ENCODE data around the gene PRDX5. TPM values are rescaled to one million over a fixed set of nuclear protein-coding genes. Genes with fewer than 3 reads are reported as not detected.
"Not testable (repeated sequence)": the region's sequence is repeated elsewhere in the genome, so short reads cannot be mapped to it uniquely, and the experiment has no call there.

Gene PRDX5
- total RNA-seq, 1 experiment from 2014 or later = 206 TPM

- DNase-seq (ENCODE audit: low spot score) = peak; percentile 45
These were observed 12.0 kb upstream of the PRDX5 start for GRCh38 chr11:64305691-64306562.

GRCh38 chr11:64306563-64306875 lies 11.4 kb upstream of the PRDX5 start:
- DNase-seq (ENCODE audit: low spot score) = no peak

GRCh38 chr11:64306876-64307622 lies 10.9 kb upstream of the PRDX5 start:
- DNase-seq (ENCODE audit: low spot score) = no peak

- not testable (repeated sequence) for DNase-seq (ENCODE audit: low spot score)
These were observed 10.1 kb upstream of the PRDX5 start for GRCh38 chr11:64307795-64308194.

- no peak for DNase-seq (ENCODE audit: low spot score)
These were observed 5.0 kb upstream of the PRDX5 start for GRCh38 chr11:64312947-64313346.

- no peak for DNase-seq (ENCODE audit: low spot score)
These were observed 4.3 kb upstream of the PRDX5 start for GRCh38 chr11:64313491-64314145.

GRCh38 chr11:64314146-64314804 lies 3.6 kb upstream of the PRDX5 start:
- no peak for DNase-seq (ENCODE audit: low spot score)

- DNase-seq (ENCODE audit: low spot score) = no peak
These were observed 2.9 kb upstream of the PRDX5 start for GRCh38 chr11:64314805-64315561.

GRCh38 chr11:64315667-64316526 lies 2.0 kb upstream of the PRDX5 start:
- not testable (repeated sequence) for DNase-seq (ENCODE audit: low spot score)

GRCh38 chr11:64316672-64317324 lies 1.1 kb upstream of the PRDX5 start:
- DNase-seq (ENCODE audit: low spot score) = no peak

- DNase-seq (ENCODE audit: low spot score) = peak; percentile 99
These were observed 478 bp upstream of the PRDX5 start, which contains the start of gene TRMT112 for GRCh38 chr11:64317325-64317960. TRMT112 (minus strand) TSS chr11:64317559; CDS start chr11:64317526, 33 bp downstream.

- DNase-seq (ENCODE audit: low spot score) = no peak
These were observed 1.1 kb downstream of the PRDX5 start for GRCh38 chr11:64318766-64319761.

- DNase-seq (ENCODE audit: low spot score) = no peak
These were observed 2.6 kb downstream of the PRDX5 start for GRCh38 chr11:64320556-64320955.

GRCh38 chr11:64321026-64321425 lies 3.1 kb downstream of the PRDX5 start:
- no peak for DNase-seq (ENCODE audit: low spot score)

- peak; percentile 86 for DNase-seq (ENCODE audit: low spot score)
These were observed 3.6 kb downstream of the PRDX5 start for GRCh38 chr11:64321533-64321932.

- no peak for DNase-seq (ENCODE audit: low spot score)
These were observed 5.0 kb downstream of the PRDX5 start for GRCh38 chr11:64322925-64323260.

GRCh38 chr11:64323373-64323772 lies 5.5 kb downstream of the PRDX5 start:
- no peak for DNase-seq (ENCODE audit: low spot score)

GRCh38 chr11:64323984-64324383 lies 6.1 kb downstream of the PRDX5 start:
- not testable (repeated sequence) for DNase-seq (ENCODE audit: low spot score)
